Type B pancreatic cell (in vitro differentiated cells): ENCODE measurements around the gene CAVIN2. TPM values are rescaled to one million over a fixed set of nuclear protein-coding genes. Genes with fewer than 3 reads are reported as not detected.
"Not testable (repeated sequence)": the region's sequence is repeated elsewhere in the genome, so short reads cannot be mapped to it uniquely, and the experiment has no call there.

ENCODE experiments used
- DNase-seq: peaks from one replicate; pipeline ENCODE4 v3.0.0; 2021; ENCODE audit warnings: mixed read lengths; ENCODE audit not compliant: unreplicated experiment; ENCODE audit errors: extremely low spot score
- H3K27ac Mint-ChIP-seq: 2 replicates; pipeline ENCODE4 v1.8.0; 2021; ENCODE audit warnings: mild to moderate bottlenecking, mixed read lengths
- H3K27me3 Mint-ChIP-seq: 2 replicates; pipeline ENCODE4 v1.8.0; 2021; ENCODE audit warnings: mixed read lengths
- H3K36me3 Mint-ChIP-seq: 2 replicates; pipeline ENCODE4 v1.8.0; 2021; ENCODE audit warnings: mixed read lengths
- H3K4me1 Mint-ChIP-seq: one replicate; pipeline ENCODE4 v1.8.0; 2021; ENCODE audit warnings: mixed read lengths; ENCODE audit not compliant: unreplicated experiment
- H3K4me3 Mint-ChIP-seq: 2 replicates; pipeline ENCODE4 v1.8.0; 2021; ENCODE audit warnings: mild to moderate bottlenecking, mixed read lengths
- H3K9me3 Mint-ChIP-seq: 2 replicates; pipeline ENCODE4 v1.8.0; 2021; ENCODE audit warnings: mixed read lengths
- CTCF ChIP-seq: fragments of 200-600 bp; sonication (generic); conservative IDR thresholded peaks from 2 replicates; pipeline ENCODE4 v1.5.0; 2021; ENCODE audit warnings: antibody characterized with exemption, mild to moderate bottlenecking
- total RNA-seq: library from RNA; stranded (reverse); gene quantifications from 2 replicates; pipeline ENCODE4 v1.2.1, GENCODE V29; 2021; ENCODE audit warnings: low replicate concordance

Gene CAVIN2
- total RNA-seq, 1 donor from 2014 or later: 2.9 TPM

GRCh38 chr2:191789796-191790195 lies 57.1 kb downstream of the CAVIN2 start:
- no peak overlapping the region for H3K4me3 Mint-ChIP-seq
- no peak overlapping the region for H3K27ac Mint-ChIP-seq
- no peaks in the 10 kb centered on the region for H3K4me1 Mint-ChIP-seq
- TF ChIP-seq CTCF: no peak
- H3K9me3 Mint-ChIP-seq: no peaks in the 10 kb centered on the region
- H3K36me3 Mint-ChIP-seq: no peaks in the 10 kb centered on the region
- H3K27me3 Mint-ChIP-seq: no peaks in the 10 kb centered on the region
- no peak for DNase-seq

GRCh38 chr2:191786694-191787093 lies 60.2 kb downstream of the CAVIN2 start:
- H3K27me3 Mint-ChIP-seq: no peaks in the 10 kb centered on the region

GRCh38 chr2:191785651-191786050 lies 61.2 kb downstream of the CAVIN2 start:
- DNase-seq, H3K4me1 Mint-ChIP-seq, H3K27ac Mint-ChIP-seq, H3K4me3 Mint-ChIP-seq, H3K36me3 Mint-ChIP-seq, H3K27me3 Mint-ChIP-seq, H3K9me3 Mint-ChIP-seq: not testable (repeated sequence)

More at GRCh38 chr2:191786694-191787093, 60.2 kb downstream of the CAVIN2 start:
- H3K4me3 Mint-ChIP-seq: no peak overlapping the region
- H3K9me3 Mint-ChIP-seq: no peaks in the 10 kb centered on the region
- no peak for TF ChIP-seq CTCF
- no peaks in the 10 kb centered on the region for H3K4me1 Mint-ChIP-seq
- no peaks in the 10 kb centered on the region for H3K36me3 Mint-ChIP-seq
- no peak for DNase-seq
- no peak overlapping the region for H3K27ac Mint-ChIP-seq

Other genes starting within 250 kb of the CAVIN2 start
- gene NABP1, start 169.0 kb downstream of the CAVIN2 start, total RNA-seq: 15.3 and 22.5 TPM in 2 replicates